HG02763 (cell line): ENCODE data around the gene WFDC12.

Experiments used
- ATAC-seq: cut with Tn5 transposase; IDR thresholded peaks from one replicate; pipeline ENCODE4 v1.9.1; 2021; ENCODE audit warnings: mild to moderate bottlenecking, moderate library complexity; ENCODE audit not compliant: unreplicated experiment

The WFDC12 gene

GRCh38 chr20:45092898-45093297, 31.4 kb downstream of the WFDC12 start:
- no peak for ATAC-seq

GRCh38 chr20:45091366-45091765, 32.9 kb downstream of the WFDC12 start:
- no peak for ATAC-seq

- ATAC-seq: no peak
Measured at GRCh38 chr20:45090481-45090880, 33.8 kb downstream of the WFDC12 start.

- no peak for ATAC-seq
Measured at GRCh38 chr20:45088247-45088646, 36.0 kb downstream of the WFDC12 start.

GRCh38 chr20:45087814-45088213, 36.5 kb downstream of the WFDC12 start:
- no peak for ATAC-seq

- no peak for ATAC-seq
Measured at GRCh38 chr20:45087097-45087790, 37.0 kb downstream of the WFDC12 start.

- ATAC-seq: no peak
Measured at GRCh38 chr20:45085867-45086266, 38.4 kb downstream of the WFDC12 start.

- ATAC-seq: no peak
Measured at GRCh38 chr20:45085289-45085688, 39.0 kb downstream of the WFDC12 start.

GRCh38 chr20:45083127-45083526, 41.1 kb downstream of the WFDC12 start:
- ATAC-seq: no peak

- no peak for ATAC-seq
Measured at GRCh38 chr20:45082468-45082867, 41.8 kb downstream of the WFDC12 start.

- no peak for ATAC-seq
Measured at GRCh38 chr20:45080867-45081624, 43.2 kb downstream of the WFDC12 start.

- no peak for ATAC-seq
Measured at GRCh38 chr20:45077559-45077958, 46.7 kb downstream of the WFDC12 start.
